Stimulated activated CD4-positive, alpha-beta T cell treated with anti-CD3 and anti-CD28 coated beads, Interleukin-15, amount 100 ng/mL, for 1 hour (primary cell): Measurements from ENCODE around the gene MTHFD2L.

Source experiments
- DNase-seq, 2 donors: peaks; one replicate each; pipeline ENCODE4 v3.0.0-alpha.2; 2020; ENCODE audit warnings: low read depth in 1 of 2, low spot score in 1 of 2

Gene MTHFD2L

GRCh38 chr4:74237425-74237966, 79.6 kb downstream of the MTHFD2L start:
- DNase-seq = no peak

- DNase-seq = no peak
These were observed 86.1 kb downstream of the MTHFD2L start for GRCh38 chr4:74244049-74244448.

DNA sequence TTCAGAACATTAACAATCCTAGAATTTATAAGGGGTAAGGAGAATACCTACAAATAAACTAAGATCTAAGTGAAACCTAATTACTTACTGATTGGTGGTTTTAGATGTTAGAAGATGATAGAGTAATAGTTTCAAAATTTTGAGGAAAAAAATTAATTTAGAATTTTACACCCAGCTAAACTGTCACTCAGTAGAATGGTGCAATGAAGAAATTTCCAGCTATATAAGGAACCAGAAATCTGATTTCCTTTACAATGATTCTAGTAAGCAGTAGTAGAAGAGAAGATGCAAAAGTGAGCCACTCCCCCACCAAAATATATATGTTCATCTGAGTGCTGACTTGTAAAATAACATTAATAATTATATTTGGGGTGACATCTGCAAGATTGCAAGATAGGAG, 95.0 kb downstream of the MTHFD2L start:
- DNase-seq = no peak

- DNase-seq = no peak
These were observed 96.5 kb downstream of the MTHFD2L start for GRCh38 chr4:74254386-74254785.

DNA sequence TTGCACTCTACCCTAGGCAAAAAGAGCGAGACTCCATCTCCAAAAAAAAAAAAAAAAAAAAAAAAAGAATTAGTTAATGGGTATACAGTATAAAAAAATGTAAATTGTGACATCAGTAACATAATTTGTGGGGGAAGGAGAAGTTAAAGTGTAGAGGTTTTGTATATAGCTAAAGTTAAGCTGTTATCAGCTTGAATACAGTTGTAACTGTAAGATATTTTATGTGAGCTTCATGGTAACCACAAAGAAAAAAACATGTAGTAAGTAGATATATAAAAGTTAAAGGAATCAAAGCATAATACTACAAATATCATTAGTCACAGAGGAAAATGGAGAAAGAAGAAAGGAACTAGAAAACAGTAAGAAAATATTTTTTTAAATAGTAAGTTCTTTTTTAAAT, 97.2 kb downstream of the MTHFD2L start:
- DNase-seq = no peak

- no peak for DNase-seq
These were observed 101.0 kb downstream of the MTHFD2L start for GRCh38 chr4:74258963-74259362.

DNA sequence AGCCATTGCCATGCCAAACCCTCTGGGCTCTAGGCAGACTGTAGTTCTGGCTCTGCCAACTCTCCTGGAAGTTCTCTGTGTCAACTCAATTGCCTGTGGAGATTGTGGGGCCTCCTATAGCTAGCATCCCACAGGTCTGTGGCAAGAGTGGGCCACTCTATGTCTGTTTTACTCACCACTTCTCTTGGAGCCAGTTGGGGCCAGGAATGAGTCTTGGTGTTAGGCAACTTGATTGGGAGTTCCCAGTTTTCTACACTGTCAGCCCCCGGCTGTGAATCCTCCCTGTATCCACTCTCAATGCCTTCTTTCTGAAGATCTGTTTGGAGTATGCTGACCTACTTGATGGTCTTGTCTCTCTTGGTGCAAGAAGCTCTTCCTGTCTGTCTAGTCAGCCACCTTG, 102.1 kb downstream of the MTHFD2L start:
- DNase-seq = no peak

DNA sequence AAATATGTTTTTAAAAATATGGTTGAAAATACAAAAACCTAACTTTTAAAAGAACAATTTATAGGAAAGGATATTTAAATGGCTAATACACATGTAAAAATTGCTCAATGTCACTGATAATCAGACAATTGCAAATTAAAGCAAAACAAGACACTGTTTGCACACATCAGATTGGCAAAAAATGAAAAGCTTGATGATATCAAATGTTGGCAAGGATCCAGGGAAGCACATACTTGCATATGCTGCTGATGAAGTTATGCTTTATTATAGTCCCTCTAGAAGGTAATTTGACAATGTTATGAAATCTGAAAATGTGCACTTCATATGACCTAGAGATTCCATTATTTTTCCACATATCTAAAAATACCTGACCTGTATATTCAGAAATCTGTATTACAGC, 104.6 kb downstream of the MTHFD2L start:
- no peak for DNase-seq

GRCh38 chr4:74263551-74263950, 105.6 kb downstream of the MTHFD2L start:
- DNase-seq = no peak

DNA sequence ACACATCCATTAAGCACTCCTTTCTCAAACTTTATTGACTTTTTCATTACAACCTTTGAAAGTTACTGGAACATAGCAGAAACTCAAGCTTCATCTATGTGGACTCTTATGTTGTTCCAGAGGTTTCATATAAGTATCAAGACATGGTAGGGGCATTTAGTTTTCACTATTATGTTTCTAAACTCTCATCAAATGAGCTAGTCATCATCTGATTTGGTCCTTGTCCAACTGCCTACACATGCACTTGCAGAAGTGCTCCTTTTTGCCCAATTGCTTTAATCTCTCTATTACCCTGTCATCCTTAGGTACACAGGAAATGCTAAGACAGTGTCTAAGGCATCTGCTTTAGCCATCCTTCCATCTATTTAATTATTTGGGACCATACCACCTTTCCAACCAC, 108.2 kb downstream of the MTHFD2L start:
- DNase-seq = no peak

DNA sequence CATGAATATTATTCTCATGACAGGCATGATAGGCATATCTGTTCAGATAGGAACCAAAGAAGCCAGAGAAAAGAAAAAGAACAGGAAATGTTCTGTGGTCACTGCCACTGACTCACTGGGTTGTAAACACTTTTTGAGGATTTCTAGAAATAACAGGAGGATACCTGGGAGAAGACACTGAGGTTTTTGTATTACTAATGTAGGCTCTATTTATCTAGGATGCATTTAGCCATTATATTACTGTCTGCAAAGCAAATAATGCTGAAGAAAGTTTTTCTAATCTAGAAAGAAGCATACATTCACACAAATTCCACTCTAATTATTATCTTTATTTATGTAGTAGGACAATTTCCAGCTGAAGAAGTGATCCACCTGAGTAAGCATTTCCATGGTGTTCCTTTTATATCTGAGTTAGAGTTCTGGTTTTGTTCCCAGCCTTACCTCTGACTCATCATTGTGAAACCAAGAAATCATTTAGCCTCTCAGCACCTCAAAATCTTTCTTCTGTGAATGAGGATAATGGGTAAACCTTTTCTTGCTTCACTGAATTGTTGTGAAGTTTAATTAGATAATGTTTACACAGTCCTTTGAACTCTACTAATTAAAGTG, 110.2 kb downstream of the MTHFD2L start:
- no peak for DNase-seq

DNA sequence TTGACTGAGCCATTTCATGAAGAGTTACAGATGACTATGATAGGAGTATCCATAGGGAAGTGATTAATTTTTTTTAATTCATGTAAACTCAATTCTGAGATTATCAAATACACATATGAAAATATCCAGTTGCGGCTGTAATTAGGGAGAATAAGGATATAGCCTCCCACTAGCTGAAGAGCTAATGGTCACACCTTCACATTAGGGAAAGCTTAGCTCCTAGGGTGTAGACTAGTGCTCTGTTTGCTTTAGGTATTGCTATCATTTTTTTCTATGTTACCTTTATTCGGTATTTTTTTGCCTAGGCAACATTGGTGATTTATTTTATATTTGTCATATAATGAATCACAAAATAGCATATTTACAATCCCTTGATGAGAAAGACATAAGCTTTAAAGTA, 110.7 kb downstream of the MTHFD2L start:
- DNase-seq = no peak

DNA sequence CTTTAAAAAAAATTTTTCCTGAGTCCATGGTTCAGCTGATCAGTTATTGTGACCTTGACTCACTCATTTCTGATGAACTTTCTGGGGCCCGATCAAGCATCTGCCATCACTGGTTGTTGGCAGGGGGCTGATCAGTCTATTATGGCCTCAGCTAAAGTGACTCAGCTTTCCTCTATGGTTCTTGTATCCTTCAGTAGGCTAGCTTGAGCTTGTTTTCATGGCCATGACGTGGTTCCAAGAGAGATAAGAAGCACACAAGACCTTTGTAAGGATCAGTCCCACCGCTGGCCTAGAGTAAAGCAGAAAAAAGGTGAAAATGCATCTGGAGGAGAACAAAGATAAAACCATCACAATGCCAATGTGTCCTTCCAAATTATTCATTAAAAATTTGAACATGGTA, 120.6 kb downstream of the MTHFD2L start:
- no peak for DNase-seq

DNA sequence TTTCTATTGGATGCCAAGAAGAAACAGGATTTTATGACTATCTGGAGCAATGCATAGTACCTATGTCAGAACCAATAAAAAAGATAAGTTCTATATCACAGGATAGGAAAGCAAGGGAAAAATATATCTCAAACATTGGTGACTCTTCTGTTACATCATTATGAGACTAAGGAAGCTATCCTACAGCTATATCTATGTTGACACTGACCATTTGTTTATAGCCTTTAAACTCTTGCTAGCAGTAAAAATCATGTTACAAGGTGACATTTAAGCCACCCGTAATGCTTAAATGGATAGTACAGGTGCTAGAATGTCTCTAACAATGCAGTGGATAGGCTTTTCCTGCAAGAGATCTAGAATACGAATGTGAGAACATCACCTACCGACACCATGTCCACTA, 121.8 kb downstream of the MTHFD2L start:
- no peak for DNase-seq

GRCh38 chr4:74282926-74283325, 125.0 kb downstream of the MTHFD2L start:
- no peak for DNase-seq

DNA sequence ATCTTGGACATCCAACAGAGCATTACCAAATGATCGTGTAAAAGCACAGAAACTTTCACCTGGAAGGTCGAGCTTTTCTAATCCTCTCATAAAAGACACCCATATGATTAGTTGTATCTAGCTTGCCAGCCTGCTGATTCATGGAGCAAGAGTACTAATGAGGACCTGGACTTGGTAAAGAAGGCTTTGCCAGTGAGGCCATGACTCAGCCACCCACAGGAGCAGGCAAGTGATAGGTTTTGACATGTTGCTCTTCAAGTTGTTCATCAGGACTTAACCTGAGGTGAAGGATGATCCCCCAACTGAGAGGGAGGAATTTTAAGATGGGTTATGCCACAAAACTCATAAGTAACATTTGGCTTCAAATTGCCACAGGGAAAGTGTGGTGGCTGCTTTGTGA, 125.7 kb downstream of the MTHFD2L start:
- DNase-seq = no peak

DNA sequence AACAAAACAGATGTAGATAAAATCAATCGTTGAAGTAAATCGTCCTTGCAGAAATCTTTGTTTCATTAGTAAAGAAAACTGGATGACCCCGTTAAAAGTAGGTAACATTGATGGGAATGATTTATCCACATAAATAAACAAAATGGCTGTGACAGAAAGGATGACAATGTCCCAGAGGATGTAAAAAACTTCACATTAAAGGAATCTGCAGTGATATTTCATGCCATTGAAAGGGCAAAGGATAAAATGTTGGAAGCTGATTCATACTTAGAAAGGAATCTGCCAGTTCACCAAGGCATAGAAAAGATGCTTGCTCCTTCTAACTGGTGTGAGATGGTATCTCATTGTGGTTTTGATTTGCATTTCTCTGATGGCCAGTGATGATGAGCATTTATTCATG, 126.1 kb downstream of the MTHFD2L start:
- no peak for DNase-seq

DNA sequence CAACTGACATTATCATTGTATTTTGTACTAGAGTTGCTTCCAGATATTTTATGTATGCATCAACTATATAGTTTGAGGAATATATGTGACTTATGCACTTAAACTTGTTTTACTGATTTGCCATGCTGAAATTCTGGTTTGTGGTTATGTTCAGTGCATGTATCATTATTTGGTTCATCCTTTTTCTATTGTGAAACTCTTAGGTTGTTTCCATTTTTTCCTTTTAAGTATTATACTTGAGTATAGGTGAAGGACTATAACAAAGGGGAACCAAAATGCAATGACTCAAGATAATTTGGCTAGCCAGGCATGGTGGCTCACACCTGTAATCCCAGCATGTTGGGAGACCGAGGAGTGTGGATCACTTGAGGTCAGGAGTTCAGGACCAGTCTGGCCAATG, 129.2 kb downstream of the MTHFD2L start:
- no peak for DNase-seq

DNA sequence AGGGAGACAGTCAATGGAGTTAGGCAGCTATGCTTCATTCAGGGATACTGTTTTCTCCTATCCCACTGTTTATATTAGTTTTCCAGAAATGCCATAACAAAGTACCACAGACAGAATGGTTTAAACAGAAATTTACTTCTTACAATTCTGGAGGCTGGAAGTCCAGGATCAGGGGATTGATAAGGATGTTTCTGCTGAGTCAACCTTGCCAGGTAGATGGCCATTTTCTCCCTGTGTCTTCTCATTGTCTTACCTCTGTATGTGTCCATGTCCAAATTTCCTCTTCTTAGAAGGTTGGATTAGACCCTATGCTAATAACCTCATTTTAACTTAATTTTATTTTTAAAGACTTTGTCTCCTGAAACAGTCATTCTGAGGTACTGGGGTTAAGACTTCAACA, 129.9 kb downstream of the MTHFD2L start:
- no peak for DNase-seq

GRCh38 chr4:74291471-74291870, 133.6 kb downstream of the MTHFD2L start:
- DNase-seq = no peak

- DNase-seq = no peak
These were observed 134.4 kb downstream of the MTHFD2L start for GRCh38 chr4:74292111-74292870.

- no peak for DNase-seq
These were observed 135.6 kb downstream of the MTHFD2L start for GRCh38 chr4:74293558-74293957.

- no peak for DNase-seq
These were observed 136.8 kb downstream of the MTHFD2L start for GRCh38 chr4:74294681-74295080.
